Germinal center (tissue), 1 donor: Measurements from ENCODE around the gene FUNDC1.

Source experiments
- DNase-seq: peaks from one replicate; pipeline ENCODE4 v3.0.0; 2012; ENCODE audit warnings: mixed read lengths, low spot score

Gene FUNDC1

GRCh38 chrX:44480591-44480990 lies 62.1 kb downstream of the FUNDC1 start:
- no peak for DNase-seq

DNA sequence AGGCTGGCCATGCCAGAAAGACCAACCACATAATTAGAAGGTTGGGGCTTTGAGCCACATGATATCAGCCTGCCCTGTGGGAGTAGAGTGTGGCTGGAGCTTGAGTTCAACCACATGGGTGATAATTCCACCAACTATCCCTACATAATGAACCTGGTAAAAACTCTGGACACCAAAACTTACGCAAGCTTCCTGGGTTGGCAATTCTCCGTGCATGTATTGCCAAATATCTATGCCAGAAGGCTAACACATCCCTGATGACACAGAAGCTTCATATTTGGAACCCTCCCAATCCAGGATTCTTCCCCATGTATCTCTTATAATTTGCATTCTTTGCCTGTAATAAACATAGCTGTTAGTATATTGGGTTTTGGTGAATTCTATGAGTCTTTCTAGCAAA lies 68.2 kb downstream of the FUNDC1 start:
- no peak for DNase-seq
